Activated naive CD8-positive, alpha-beta T cell treated with anti-CD3 and anti-CD28 coated beads, Interleukin-2, amount 50 U/mL, for 24 hours (primary cell): Measurements from ENCODE around the gene LDB1.
A peak's percentile ranks its signal among the peaks of the same experiment; 100 is the strongest.

Experiments
- ATAC-seq: fragments of 150-1000 bp; cut with Tn5 transposase; one replicate; pipeline ENCODE4 v1.10.0; 2021
- DNase-seq: peaks from one replicate; pipeline ENCODE4 v3.0.0; 2021
- H3K27ac Mint-ChIP-seq: one replicate; pipeline ENCODE4 v1.8.0; 2021; ENCODE audit warnings: mild to moderate bottlenecking, mixed read lengths
- H3K27me3 Mint-ChIP-seq: one replicate; pipeline ENCODE4 v1.8.0; 2021; ENCODE audit warnings: mixed read lengths
- H3K36me3 Mint-ChIP-seq: one replicate; pipeline ENCODE4 v1.8.0; 2021; ENCODE audit warnings: low read depth, mixed read lengths
- H3K4me1 Mint-ChIP-seq: one replicate; pipeline ENCODE4 v1.8.0; 2021; ENCODE audit warnings: mixed read lengths
- H3K4me3 Mint-ChIP-seq: one replicate; pipeline ENCODE4 v1.8.0; 2021; ENCODE audit warnings: mild to moderate bottlenecking, moderate library complexity, mixed read lengths
- H3K9me3 Mint-ChIP-seq: one replicate; pipeline ENCODE4 v1.8.0; 2021; ENCODE audit warnings: mixed read lengths

LDB1 gene

GRCh38 chr10:102067091-102067916 is 52.9 kb downstream of the LDB1 start:
- no peak overlapping the region for H3K27ac Mint-ChIP-seq
- no peaks in the 10 kb centered on the region for H3K27me3 Mint-ChIP-seq
- ATAC-seq (no peak), DNase-seq (no peak)
- peaks cover 24% of the 10 kb centered on the region for H3K4me1 Mint-ChIP-seq
- H3K36me3 Mint-ChIP-seq, result no peaks in the 10 kb centered on the region
- no peaks in the 10 kb centered on the region for H3K9me3 Mint-ChIP-seq
- no peak overlapping the region for H3K4me3 Mint-ChIP-seq

- no peaks in the 10 kb centered on the region for H3K9me3 Mint-ChIP-seq
- H3K4me3 Mint-ChIP-seq, result peak overlapping the region; percentile 85
- peak overlapping the region; percentile 85 for H3K27ac Mint-ChIP-seq
- H3K36me3 Mint-ChIP-seq, result no peaks in the 10 kb centered on the region
- ATAC-seq (no peak), DNase-seq (no peak)
- H3K27me3 Mint-ChIP-seq, result no peaks in the 10 kb centered on the region
- peaks cover 24% of the 10 kb centered on the region for H3K4me1 Mint-ChIP-seq
Observed at GRCh38 chr10:102066399-102067088, 53.6 kb downstream of the LDB1 start.

DNA sequence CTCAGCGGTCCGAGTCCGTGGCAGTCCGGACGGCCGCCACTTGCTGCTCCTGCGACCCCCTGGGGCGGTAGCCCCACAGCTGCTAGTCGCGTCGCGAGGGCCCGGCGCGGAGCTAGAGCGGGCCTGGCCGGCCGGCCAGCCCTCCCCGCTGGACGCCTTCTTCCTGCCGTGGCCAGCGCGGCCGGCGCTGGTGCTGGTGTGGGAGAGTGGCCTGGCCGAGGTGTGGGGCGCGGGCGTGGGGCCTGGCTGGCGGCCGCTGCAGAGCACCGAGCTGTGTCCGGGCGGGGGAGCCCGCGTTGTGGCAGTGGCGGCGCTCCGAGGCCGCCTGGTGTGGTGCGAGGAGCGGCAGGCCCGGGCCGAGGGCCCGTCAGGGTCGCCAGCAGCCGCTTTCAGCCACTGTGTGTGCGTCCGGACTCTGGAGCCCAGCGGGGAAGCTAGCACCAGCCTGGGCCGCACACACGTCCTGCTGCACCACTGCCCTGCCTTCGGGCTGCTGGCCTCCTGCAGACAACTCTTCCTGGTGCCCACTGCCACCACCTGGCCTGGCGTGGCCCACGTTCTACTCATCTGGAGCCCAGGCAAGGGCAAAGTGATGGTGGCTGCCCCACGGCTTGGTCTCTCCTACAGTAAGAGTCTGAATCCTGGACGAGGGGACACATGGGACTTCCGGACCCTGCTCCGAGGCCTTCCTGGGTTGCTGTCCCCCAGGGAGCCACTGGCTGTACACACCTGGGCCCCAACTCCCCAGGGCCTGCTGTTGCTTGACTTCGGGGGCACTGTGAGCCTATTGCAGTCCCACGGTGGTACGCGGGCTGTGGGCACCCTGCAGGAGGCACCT is 54.4 kb downstream of the LDB1 start:
- no peaks in the 10 kb centered on the region for H3K36me3 Mint-ChIP-seq
- peak; percentile 29 for ATAC-seq
- no peaks in the 10 kb centered on the region for H3K27me3 Mint-ChIP-seq
- peak overlapping the region; percentile 85 for H3K27ac Mint-ChIP-seq
- H3K9me3 Mint-ChIP-seq, result no peaks in the 10 kb centered on the region
- H3K4me1 Mint-ChIP-seq, result peaks cover 24% of the 10 kb centered on the region
- peak overlapping the region; percentile 85 for H3K4me3 Mint-ChIP-seq
- peak; percentile 21 for DNase-seq

DNA sequence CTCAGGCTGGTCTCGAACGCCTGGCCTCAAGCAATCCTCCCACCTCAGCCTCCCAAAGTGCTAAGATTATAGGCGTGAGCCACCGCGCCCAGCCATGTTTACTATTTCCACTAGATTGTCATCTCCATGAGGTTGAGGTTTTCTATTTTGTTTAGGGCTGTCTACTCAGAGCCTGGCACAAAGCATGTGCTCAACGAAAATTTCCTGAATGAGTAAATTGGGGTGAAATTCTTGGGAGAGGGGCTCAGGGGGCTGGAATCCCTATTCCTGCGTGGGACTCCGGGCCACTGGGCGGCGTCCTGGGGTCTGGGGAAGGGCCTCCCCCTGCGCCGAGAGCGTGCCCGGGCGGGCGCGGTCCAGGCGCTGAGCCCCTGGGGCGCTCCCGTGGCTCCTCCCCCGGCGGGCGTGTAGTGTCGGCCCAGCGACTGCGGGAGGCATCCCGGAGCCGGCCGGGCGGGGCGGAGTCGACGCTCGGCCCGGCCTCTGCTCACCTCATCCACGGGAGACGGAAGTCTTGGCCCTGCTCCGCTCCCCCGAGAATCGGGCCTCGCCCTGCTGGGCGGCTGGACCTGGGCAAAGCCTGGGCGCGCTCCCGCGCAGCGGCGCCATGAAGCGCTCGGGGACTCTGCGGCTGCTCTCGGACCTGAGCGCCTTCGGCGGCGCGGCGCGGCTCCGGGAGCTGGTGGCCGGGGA is 55.2 kb downstream of the LDB1 start, which contains the start of gene HPS6:
Gene HPS6 (plus strand): TSS at position 482 of the 693 bp plus-strand sequence. CDS start 126 bp downstream, at position 608.
- Mint-ChIP-seq H3K9me3 (no peaks in the 10 kb centered on the region), H3K27ac (peak within 1 kb of the TSS; percentile 86), H3K36me3 (no peaks in the 10 kb centered on the region), H3K4me3 (peak within 1 kb of the TSS; percentile 85), H3K4me1 (peaks cover 24% of the 10 kb centered on the region), H3K27me3 (no peaks in the 10 kb centered on the region)
- DNase-seq, result peak; percentile 92
- ATAC-seq, result peak; percentile 99

- H3K27ac Mint-ChIP-seq, result peak overlapping the region; percentile 86
- H3K4me1 Mint-ChIP-seq, result peaks cover 24% of the 10 kb centered on the region
- DNase-seq (no peak), ATAC-seq (no peak)
- no peaks in the 10 kb centered on the region for H3K36me3 Mint-ChIP-seq
- H3K27me3 Mint-ChIP-seq, result no peaks in the 10 kb centered on the region
- no peaks in the 10 kb centered on the region for H3K9me3 Mint-ChIP-seq
- peak overlapping the region; percentile 78 for H3K4me3 Mint-ChIP-seq
Observed at GRCh38 chr10:102064503-102064867, 55.7 kb downstream of the LDB1 start.

- ATAC-seq, result no peak
- H3K4me3 Mint-ChIP-seq, result no peak overlapping the region
Observed at GRCh38 chr10:102059987-102060386, 60.2 kb downstream of the LDB1 start.

More at GRCh38 chr10:102059987-102060386, 60.2 kb downstream of the LDB1 start:
- Mint-ChIP-seq H3K9me3 (no peaks in the 10 kb centered on the region), H3K27me3 (no peaks in the 10 kb centered on the region), H3K36me3 (no peaks in the 10 kb centered on the region), H3K27ac (no peak overlapping the region), H3K4me1 (peaks cover 20% of the 10 kb centered on the region)
- DNase-seq, result no peak
